HL-60 (cell line): ENCODE results near the gene FASTK.

Experiments used
- DNase-seq, 2 experiments: peaks; one replicate each; pipeline ENCODE4 v3.0.0-alpha.2; 2010 to 2020; ENCODE audit warnings: low read depth in 1 of 2, low spot score in 1 of 2
- H3K27ac ChIP-seq: fragments of 250-450 bp; sonication (Bioruptor Pico); replicated peaks from 2 replicates; pipeline ENCODE4 v1.5.1; 2020; ENCODE audit warnings: mild to moderate bottlenecking, moderate library complexity
- H3K27me3 ChIP-seq: fragments of 250-450 bp; sonication (Bioruptor Pico); 2 replicates; pipeline ENCODE4 v1.5.1; 2021; ENCODE audit warnings: mild to moderate bottlenecking, moderate library complexity; ENCODE audit not compliant: insufficient read depth, poor library complexity, severe bottlenecking
- H3K4me3 ChIP-seq: replicated peaks from 2 replicates; pipeline ENCODE4 v1.5.1; 2011; ENCODE audit warnings: mild to moderate bottlenecking, control low read depth, low read length; ENCODE audit not compliant: insufficient read depth
- GABPA ChIP-seq: IDR thresholded peaks from 2 replicates; pipeline ENCODE4 v1.6.1; 2012; ENCODE audit warnings: low read depth
- POLR2AphosphoS5 ChIP-seq: IDR thresholded peaks from 2 replicates; pipeline ENCODE4 v1.6.1; 2012; ENCODE audit warnings: low read depth
- SPI1 ChIP-seq: IDR thresholded peaks from 2 replicates; pipeline ENCODE4 v1.6.1; 2012; ENCODE audit warnings: low read depth, mild to moderate bottlenecking, borderline replicate concordance
- TF ChIP-seq, protein P1 (sequence below): IDR thresholded peaks from 2 replicates; pipeline ENCODE4 v1.6.1; 2012; ENCODE audit warnings: low read depth; ENCODE audit not compliant: insufficient replicate concordance
- TF ChIP-seq, protein P2 (sequence below): IDR thresholded peaks from one replicate; pipeline ENCODE4 v1.5.1; 2011; ENCODE audit warnings: low read length, control low read depth, inconsistent platforms; ENCODE audit not compliant: insufficient read depth

FASTK gene

DNA sequence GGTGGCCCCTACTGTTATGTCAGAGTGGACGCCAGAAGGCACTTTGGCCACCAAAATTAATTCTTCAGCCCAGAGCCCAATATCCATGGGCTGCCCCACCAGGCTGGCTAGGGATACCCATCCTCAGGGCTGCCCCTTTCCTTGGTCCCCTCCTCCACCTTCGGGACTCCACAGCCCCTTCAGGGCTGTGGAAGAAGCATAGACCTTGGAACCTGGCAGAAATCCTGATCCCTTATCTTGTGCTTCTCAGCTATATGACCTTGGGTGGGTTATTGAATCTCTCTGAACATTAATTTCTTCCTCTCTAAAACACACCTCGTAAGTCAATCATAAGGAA is 3.2 kb upstream of the FASTK start:
- no peak for DNase-seq
- Histone ChIP-seq H3K4me3 (peak overlapping the region; percentile 77), H3K27me3 (no peaks in the 10 kb centered on the region), H3K27ac (no peak overlapping the region)
- TF ChIP-seq, protein P1, sequence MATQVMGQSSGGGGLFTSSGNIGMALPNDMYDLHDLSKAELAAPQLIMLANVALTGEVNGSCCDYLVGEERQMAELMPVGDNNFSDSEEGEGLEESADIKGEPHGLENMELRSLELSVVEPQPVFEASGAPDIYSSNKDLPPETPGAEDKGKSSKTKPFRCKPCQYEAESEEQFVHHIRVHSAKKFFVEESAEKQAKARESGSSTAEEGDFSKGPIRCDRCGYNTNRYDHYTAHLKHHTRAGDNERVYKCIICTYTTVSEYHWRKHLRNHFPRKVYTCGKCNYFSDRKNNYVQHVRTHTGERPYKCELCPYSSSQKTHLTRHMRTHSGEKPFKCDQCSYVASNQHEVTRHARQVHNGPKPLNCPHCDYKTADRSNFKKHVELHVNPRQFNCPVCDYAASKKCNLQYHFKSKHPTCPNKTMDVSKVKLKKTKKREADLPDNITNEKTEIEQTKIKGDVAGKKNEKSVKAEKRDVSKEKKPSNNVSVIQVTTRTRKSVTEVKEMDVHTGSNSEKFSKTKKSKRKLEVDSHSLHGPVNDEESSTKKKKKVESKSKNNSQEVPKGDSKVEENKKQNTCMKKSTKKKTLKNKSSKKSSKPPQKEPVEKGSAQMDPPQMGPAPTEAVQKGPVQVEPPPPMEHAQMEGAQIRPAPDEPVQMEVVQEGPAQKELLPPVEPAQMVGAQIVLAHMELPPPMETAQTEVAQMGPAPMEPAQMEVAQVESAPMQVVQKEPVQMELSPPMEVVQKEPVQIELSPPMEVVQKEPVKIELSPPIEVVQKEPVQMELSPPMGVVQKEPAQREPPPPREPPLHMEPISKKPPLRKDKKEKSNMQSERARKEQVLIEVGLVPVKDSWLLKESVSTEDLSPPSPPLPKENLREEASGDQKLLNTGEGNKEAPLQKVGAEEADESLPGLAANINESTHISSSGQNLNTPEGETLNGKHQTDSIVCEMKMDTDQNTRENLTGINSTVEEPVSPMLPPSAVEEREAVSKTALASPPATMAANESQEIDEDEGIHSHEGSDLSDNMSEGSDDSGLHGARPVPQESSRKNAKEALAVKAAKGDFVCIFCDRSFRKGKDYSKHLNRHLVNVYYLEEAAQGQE: no peak
- TF ChIP-seq GABPA: no peak
- TF ChIP-seq POLR2AphosphoS5: no peak
- no peak for TF ChIP-seq SPI1
- TF ChIP-seq, protein P2, sequence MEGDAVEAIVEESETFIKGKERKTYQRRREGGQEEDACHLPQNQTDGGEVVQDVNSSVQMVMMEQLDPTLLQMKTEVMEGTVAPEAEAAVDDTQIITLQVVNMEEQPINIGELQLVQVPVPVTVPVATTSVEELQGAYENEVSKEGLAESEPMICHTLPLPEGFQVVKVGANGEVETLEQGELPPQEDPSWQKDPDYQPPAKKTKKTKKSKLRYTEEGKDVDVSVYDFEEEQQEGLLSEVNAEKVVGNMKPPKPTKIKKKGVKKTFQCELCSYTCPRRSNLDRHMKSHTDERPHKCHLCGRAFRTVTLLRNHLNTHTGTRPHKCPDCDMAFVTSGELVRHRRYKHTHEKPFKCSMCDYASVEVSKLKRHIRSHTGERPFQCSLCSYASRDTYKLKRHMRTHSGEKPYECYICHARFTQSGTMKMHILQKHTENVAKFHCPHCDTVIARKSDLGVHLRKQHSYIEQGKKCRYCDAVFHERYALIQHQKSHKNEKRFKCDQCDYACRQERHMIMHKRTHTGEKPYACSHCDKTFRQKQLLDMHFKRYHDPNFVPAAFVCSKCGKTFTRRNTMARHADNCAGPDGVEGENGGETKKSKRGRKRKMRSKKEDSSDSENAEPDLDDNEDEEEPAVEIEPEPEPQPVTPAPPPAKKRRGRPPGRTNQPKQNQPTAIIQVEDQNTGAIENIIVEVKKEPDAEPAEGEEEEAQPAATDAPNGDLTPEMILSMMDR: no peak

DNA sequence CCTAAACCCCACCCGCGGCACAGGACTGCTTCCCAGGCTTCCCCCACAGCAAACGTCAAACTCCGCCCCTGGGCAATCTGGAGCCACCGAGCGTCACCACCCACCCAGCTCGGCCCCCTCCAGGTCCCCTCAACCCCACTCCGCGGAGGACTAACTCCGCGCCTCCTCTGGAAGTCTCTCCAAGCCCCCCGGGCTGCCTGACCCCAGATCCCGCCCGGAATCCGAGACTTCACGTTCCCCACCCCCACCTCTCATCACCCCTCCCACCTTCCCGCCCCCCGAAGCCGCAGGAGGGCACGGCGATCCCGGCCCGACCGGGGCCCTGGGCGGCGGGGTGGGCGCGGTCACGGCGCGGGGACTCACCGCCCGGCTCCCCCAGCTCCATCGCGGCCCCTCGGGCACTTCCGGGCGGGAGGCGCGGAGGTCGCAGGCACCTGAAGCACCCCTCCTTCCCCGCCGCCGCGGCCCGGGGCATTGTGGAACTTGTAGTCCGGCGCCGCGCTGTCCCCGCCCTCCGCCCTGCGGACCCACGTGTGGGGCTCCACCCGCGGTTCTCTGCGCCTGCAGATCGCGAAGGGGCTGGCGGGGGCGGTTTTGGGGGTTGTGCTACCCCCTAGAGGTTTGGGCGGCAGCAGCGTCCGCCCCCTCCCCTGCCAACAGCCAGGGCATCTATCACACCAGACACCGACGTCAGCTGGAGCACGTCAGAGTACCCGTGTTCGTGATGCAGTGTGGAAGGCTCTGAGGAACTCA is 2.6 kb upstream of the FASTK start, which contains the start of gene TMUB1:
TSS of gene TMUB1 (minus strand) at position 423 of the 753 bp plus-strand sequence. CDS start 930 bp downstream, outside the sequence.
- peak in 1 of 2 experiments; percentile 74 for DNase-seq
- TF ChIP-seq, protein P2: no peak
- 0 out of 2 replicates have a peak, but pooled peaks have one; percentile 26 for TF ChIP-seq GABPA
- TF ChIP-seq, protein P1: no peak
- peak within 1 kb of the TSS; percentile 77 for H3K4me3 ChIP-seq

DNA sequence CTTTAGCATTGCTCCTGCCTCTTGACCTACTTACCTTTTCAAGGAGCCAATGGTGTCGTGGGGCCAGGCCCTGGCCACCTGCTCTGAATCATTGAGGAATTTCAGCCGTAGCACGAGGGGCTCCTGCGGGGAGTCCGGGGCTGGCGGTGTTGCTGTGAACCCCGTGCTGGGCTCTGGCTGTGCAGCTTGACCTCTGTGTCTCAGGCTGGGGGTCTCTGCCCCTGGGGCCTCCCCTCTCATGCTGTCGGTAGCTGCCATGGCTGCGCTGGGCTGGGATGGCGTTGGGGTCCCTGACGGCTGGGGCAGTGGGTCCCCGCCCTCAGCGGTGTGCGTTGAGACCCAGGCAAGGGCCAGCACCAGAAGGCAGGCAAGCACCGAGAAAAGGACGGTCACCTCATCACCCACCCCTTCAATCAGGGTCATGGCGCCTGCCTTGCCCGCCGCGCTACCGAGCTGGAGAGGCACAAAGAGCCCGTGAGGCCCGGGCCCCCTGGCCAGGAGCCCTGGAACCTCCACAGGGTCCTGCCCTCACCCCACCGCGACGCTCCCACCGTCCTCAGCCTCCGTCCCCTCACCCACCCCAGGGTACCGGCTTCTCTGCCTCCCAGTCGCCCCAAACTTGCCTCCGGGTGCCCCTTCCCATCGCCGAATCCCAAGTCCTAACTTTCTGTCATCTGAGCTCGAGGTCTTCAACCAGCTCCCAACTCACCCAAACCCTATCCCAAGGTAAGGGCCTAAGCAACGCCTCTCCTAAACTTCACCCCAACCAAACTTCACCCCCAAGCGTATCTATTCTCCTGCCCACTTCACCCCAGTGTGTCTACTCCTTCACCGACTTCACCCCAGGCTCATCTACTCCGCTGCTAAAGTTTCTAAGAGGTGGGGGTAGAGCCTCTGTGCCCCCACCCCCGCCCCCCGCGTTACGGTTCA is 1.8 kb upstream of the FASTK start:
- H3K27me3 ChIP-seq: no peaks in the 10 kb centered on the region

More for the DNA sequence above, 2.6 kb upstream of the FASTK start, which contains the start of gene TMUB1:
- H3K27ac ChIP-seq: peak within 1 kb of the TSS; percentile 70
- H3K27me3 ChIP-seq: no peaks in the 10 kb centered on the region

More for the DNA sequence above, 1.8 kb upstream of the FASTK start:
- Histone ChIP-seq H3K4me3 (peak overlapping the region; percentile 77), H3K27ac (peak overlapping the region; percentile 70)
- no peak for DNase-seq
- TF ChIP-seq, protein P1: no peak
- TF ChIP-seq GABPA: no peak
- TF ChIP-seq SPI1: no peak
- TF ChIP-seq, protein P2: no peak
- no peak for TF ChIP-seq POLR2AphosphoS5
